ENCODE data around the gene PROM2. TPM values are rescaled to one million over a fixed set of nuclear protein-coding genes. Genes with fewer than 3 reads are reported as not detected.

Gene PROM2
- total and polyA plus RNA-seq, 10 of the 15 experiments (the other 5 are each of a cell fraction or from before 2014, with no cell fraction given): 0.01 to 0.04 TPM; not detected in 8

- DNase-seq (ENCODE audit: low read depth, low spot score): no peak
Measured at GRCh38 chr2:95326433-95327140, 52.3 kb downstream of the PROM2 start.

More at GRCh38 chr2:95326433-95327140, 52.3 kb downstream of the PROM2 start:
- Histone ChIP-seq H3K4me2 (ENCODE audit: control insufficient read depth, insufficient read depth) (no peak overlapping the region), H3K27me3 (replicated peaks in 1 of 2; ENCODE audit: control insufficient read depth in 2 of 2, insufficient read depth in 2 of 2, low read length in 1 of 2) (no peaks in the 10 kb centered on the region), H3K4me3 (no peak overlapping the region), H3K9me3 (replicated peaks; ENCODE audit: control insufficient read depth, insufficient read depth, low read length) (no peaks in the 10 kb centered on the region), H2AFZ (ENCODE audit: control insufficient read depth, low read depth, low read length) (no peak overlapping the region), H3K27ac (ENCODE audit: control insufficient read depth, insufficient read depth) (no peak overlapping the region), H4K20me1 (ENCODE audit: control insufficient read depth, insufficient read depth) (no peaks in the 10 kb centered on the region), H3K4me1 (ENCODE audit: control insufficient read depth, insufficient read depth, low read length) (no peaks in the 10 kb centered on the region), H3K79me2 (ENCODE audit: control insufficient read depth, insufficient read depth, low read length) (no peaks in the 10 kb centered on the region), H3K36me3 (ENCODE audit: control insufficient read depth in 2 of 2, insufficient read depth in 2 of 2, low read length in 1 of 2) (no peaks in the 10 kb centered on the region), H3K9ac (ENCODE audit: control insufficient read depth, insufficient read depth, low read length) (no peak overlapping the region)
- FAIRE-seq (no peak), ATAC-seq (no peak)
- ChIA-PET POLR2A (no interaction called here), SMC1A (ENCODE audit: uncharacterized antibody, unreplicated experiment) (no interaction called here), RAD21 (ENCODE audit: unreplicated experiment) (no interaction called here), CTCF (no interaction called here)
- intact Hi-C loops (cut with micrococcal nuclease; ENCODE audit: unreplicated experiment): no loop called here
- no TSS peak for BruUV-seq (replicated peaks)
- 74% methylated on average over 22 of the region's 30 CpGs for WGBS (ENCODE audit: insufficient coverage, insufficient replicate concordance, low lambda C conversion rate, missing lambda C conversion rate)
- in situ Hi-C loops (cut with MboI): no loop called here
- TF ChIP-seq TBL1XR1 (IDR thresholded peaks at IDR 0.05; ENCODE audit: low read depth, low read length) (no peak), BCL3 (IDR thresholded peaks at IDR 0.05; ENCODE audit: borderline replicate concordance, insufficient read depth, low read depth, low read length, poor library complexity, severe bottlenecking) (no peak), NR2C1 (IDR thresholded peaks at IDR 0.05) (no peak), IKZF2 (IDR thresholded peaks at IDR 0.05) (no peak), STAT1 (conservative IDR thresholded peaks at IDR 0.05) (no peak), SMC3 (IDR thresholded peaks at IDR 0.05; ENCODE audit: borderline replicate concordance, low read length) (no peak), MXI1 (IDR thresholded peaks at IDR 0.05; ENCODE audit: low read depth, low read length) (no peak), SP1 (IDR thresholded peaks at IDR 0.05; ENCODE audit: low read depth, low read length) (no peak), RCOR1 (conservative IDR thresholded peaks at IDR 0.05; ENCODE audit: low read depth, low read length) (no peak), RUNX3 (IDR thresholded peaks at IDR 0.05; ENCODE audit: low read length) (no peak), HCFC1 (IDR thresholded peaks at IDR 0.05; ENCODE audit: low read length) (no peak), CHD4 (IDR thresholded peaks at IDR 0.05) (no peak), JUND (IDR thresholded peaks at IDR 0.05; ENCODE audit: low read depth, low read length) (no peak), ZSCAN29 (IDR thresholded peaks at IDR 0.05) (no peak), DPF2 (IDR thresholded peaks at IDR 0.05) (no peak)
- TF ChIP-seq, protein P1, sequence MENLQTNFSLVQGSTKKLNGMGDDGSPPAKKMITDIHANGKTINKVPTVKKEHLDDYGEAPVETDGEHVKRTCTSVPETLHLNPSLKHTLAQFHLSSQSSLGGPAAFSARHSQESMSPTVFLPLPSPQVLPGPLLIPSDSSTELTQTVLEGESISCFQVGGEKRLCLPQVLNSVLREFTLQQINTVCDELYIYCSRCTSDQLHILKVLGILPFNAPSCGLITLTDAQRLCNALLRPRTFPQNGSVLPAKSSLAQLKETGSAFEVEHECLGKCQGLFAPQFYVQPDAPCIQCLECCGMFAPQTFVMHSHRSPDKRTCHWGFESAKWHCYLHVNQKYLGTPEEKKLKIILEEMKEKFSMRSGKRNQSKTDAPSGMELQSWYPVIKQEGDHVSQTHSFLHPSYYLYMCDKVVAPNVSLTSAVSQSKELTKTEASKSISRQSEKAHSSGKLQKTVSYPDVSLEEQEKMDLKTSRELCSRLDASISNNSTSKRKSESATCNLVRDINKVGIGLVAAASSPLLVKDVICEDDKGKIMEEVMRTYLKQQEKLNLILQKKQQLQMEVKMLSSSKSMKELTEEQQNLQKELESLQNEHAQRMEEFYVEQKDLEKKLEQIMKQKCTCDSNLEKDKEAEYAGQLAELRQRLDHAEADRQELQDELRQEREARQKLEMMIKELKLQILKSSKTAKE (IDR thresholded peaks at IDR 0.05; ENCODE audit: low read depth, poor library complexity, severe bottlenecking): no peak
- TF ChIP-seq, protein P2, sequence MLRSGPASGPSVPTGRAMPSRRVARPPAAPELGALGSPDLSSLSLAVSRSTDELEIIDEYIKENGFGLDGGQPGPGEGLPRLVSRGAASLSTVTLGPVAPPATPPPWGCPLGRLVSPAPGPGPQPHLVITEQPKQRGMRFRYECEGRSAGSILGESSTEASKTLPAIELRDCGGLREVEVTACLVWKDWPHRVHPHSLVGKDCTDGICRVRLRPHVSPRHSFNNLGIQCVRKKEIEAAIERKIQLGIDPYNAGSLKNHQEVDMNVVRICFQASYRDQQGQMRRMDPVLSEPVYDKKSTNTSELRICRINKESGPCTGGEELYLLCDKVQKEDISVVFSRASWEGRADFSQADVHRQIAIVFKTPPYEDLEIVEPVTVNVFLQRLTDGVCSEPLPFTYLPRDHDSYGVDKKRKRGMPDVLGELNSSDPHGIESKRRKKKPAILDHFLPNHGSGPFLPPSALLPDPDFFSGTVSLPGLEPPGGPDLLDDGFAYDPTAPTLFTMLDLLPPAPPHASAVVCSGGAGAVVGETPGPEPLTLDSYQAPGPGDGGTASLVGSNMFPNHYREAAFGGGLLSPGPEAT (IDR thresholded peaks at IDR 0.05; ENCODE audit: low read depth): no peak
